Inferior parietal cortex (tissue), 1 donor: ENCODE results near the gene PPFIA1.

ENCODE experiments used
- DNase-seq: peaks from one replicate; pipeline ENCODE4 v3.0.0-alpha.2; 2016; ENCODE audit errors: extremely low spot score

PPFIA1 gene

DNA sequence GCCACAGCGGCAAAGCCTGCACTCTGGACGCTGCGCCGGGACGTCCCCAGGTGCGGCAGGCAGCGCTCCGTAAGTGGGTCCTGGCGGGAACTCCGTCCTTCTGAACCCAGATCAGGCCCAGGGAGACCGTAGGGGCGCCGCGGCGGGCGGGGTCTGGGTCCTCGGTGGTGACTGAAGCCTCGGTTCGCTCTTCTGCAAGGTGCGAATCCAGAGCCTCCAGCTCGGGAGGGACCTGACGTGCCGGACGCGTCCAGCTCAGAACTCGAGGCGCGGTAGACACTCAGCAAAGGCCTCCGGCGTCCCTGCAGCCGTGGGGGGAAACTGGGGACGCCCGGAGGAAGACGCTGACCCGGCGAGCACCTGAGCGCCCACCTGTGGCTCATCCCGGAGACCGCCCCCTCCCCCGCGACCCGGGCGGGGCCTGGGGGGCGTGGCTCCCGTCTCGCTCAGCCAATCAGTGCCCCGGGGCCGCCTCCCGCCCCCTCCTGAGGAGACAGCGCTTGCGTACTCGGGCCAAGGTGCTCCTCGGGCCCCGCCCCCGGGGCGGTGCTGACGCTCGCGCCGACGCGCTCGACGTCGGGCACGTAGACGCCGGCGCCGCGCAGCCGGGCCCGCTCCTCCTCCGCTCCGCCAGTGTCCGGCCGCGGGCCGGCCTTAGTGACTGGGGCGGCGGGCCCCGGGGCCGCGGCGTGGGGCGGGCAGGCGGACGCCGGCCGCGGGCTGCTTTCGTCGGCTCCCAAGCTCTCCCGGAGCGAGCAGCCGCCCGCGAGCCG, at the start of gene PPFIA1:
Gene PPFIA1, plus strand, starts transcription at position 587 of the 773 bp plus-strand sequence. CDS start 1,483 bp downstream, outside the sequence.
- peak; percentile 93 for DNase-seq

DNA sequence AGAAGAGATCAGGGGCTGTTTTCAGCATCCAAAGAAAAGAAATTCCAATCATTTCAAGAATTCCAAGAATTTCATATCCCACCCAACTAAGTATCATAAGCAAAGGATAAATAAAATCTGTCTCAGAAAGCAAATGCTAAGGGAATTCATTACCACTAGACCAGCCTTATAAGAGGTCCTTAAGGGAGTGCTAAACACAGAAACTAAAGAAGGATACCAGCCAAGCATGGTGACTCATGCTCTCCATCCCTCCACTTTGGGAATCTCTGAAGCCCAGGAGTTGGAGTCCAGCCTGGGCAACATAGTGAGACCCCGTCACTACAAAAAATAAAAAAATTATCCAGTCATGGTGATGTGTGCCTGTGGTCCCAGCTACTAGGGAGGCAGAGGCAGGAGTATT, 49.6 kb upstream of the PPFIA1 start:
- DNase-seq, result no peak

DNA sequence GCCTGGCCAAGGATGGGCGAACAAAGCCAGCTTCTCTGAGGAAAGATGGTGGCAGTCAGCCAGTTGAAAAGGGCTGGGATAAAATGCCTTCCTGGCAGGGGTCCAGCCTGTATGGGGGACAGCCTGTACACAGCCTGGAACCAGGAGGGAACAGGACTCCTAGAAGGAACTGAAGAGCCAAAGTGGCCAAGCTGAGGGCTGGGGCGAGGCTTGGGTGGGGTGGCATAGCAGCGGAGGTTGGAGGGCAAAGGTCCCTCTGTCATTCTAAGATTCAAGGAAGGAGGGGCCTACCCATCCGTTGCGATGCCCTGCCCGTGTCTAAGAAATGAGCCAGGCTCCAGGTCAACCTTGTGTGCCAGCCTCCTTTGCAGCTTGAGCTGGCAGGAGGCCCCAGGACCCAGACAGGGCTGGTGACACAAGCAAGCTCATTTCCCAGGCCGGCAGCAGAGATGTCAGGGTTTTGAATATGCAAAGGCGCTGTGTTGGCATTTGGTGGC, 44.8 kb upstream of the PPFIA1 start:
- no peak for DNase-seq

- no peak for DNase-seq
These were observed 44.3 kb upstream of the PPFIA1 start for GRCh38 chr11:70226183-70226582.

GRCh38 chr11:70226967-70227366, 43.5 kb upstream of the PPFIA1 start:
- DNase-seq, result no peak

DNA sequence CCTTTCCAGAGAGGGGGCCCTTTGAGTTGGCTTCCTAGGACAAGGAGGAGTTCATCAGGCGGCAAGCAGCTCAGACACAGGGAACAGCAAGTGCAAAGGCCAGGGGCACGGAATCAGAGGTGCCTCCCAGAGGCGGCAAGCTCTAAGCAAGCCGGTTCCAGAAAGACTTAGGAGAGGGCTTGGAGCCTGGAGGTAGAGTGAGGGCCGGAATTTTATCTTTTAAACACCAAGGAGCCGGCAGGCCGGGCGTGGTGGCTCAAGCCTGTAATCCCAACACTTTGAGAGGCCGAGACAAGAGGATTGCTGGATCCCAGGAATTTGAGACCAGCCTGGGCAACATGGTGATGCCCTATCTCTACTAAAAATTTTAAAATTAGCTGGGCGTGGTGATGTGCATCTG, 40.8 kb upstream of the PPFIA1 start:
- no peak for DNase-seq

DNA sequence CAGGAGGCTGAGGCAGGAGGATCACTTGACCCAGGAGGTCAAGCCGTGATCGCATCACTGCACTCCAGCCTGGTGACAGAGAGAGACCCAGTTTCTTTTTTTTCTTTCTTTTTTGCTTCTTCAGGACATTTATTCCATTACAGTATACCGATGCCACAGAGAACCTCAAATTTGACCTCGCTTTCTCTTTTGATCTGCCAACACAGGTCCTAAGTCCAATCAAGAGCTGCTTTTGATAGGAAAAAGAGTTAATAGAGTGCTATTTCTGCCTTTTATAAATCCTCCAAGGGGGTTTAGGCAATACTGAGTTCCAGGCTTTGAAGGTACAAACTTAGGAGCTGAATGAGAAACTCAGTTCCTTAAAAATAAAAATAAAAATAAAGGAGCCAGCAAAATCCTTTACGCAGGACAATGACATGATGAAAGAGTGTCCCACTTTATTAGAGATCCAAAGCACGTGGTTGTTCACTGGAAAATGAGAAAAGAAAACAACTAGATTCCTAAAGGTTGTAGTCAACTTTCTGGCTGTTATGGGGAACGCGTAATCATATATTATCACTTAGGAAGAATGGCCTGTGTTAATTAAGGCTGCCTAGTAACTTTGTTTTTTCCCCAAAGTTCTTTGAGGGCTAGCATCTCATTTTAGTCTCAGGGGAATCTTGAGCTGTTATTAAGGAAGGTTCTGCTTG, 40.2 kb upstream of the PPFIA1 start:
- DNase-seq, result no peak

DNA sequence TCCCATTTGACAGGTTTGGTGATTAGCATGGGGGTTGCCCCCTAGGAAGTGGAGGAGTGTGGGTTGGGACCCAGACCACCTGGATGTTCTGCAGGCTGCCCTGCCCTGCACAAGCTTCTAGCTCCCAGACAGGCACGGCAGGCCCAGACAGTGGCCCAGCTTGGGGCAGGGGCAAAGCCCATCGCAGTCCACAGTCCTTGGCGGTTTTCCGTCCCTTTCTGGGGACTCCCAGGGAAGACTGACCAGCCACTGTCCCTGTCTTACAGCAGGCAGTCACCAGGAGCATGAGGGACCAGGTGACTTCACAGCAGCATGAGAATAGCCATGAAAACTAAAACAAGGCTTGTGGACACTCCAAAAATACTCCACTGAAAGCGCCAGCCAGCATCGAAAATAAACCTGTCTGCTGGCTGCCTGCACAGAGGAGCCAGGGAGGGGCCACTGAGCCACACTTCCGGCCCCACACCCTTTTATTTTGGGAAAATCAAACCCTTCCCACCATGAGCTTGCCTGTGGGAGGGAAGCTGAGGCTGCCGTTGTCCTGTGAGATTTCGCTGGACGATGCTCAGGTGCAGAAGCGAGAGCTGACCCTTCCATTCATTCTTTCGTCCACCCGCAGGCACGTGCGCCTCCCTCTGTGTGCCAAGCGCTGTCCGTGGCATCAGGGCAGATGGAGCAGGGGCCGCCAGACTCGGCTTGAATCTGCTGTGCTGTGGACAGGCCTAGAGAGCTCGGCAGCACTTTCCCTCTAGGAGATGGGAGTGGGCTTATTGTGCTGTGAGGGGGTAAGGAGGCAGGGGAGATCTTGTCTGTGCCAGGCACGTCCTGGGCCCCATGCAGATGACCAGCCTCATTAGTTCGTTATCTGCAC, 39.4 kb upstream of the PPFIA1 start:
- no peak for DNase-seq

DNA sequence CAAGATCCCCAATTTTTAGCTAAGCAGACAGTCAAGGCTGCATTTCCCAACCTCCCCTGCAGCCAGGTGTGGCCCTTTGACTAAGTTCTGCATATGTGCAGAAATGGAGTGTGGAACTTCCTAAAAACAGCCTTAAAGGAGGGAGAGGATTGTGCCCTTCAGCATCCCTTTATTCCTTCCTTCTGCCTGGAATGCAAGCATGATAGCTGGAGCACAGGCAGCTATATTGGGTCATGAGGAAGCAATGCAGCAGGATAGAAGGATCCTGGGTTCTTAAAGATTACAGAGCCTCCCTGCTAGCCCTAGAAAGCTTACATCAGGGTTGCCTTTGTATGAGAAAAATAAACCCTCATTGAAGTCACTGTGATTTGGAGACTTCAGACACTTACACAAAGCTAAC, 37.5 kb upstream of the PPFIA1 start:
- DNase-seq, result no peak

DNA sequence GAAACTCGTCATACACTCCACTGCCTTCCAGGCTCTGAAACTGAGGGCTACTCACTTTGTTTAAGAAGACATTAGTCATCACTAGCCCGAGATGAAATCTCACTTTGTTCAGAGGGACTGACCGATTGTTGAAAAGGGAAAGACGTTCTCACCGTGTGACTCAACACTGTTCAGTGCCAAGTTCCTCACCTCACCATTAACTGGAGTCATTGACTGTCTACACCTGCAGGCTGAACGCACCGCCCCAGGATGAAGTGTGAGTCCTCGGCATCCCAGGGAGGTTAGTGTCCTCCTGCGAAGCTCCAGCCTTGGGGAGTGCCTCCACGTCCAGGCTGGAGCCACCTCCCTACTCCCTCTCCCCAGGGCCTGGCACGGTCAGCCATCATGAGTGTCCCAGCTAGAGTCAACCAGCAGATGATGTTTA, 37.0 kb upstream of the PPFIA1 start:
- no peak for DNase-seq

DNA sequence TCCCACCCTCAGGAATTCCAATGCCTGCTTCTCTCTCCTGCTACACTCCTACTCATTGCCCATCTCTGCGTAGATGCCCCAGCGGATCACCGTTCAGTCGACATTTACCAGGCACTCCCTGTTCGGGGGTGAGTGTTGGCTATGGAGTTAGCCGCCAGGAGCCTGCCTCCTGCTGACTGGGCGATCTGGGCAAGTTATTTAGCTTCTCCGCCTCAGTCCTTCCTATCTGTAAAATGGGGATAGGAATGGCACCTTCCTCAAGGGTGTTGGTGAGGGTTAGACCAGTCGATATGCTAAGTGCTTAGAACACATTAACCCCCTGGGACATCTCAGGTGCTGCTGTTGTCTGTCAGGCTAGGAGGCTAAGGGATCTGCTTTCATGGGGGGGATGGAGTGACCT, 36.5 kb upstream of the PPFIA1 start:
- DNase-seq, result no peak

- DNase-seq, result no peak
These were observed 30.2 kb upstream of the PPFIA1 start for GRCh38 chr11:70240337-70240736.

GRCh38 chr11:70241709-70242108, 28.8 kb upstream of the PPFIA1 start:
- DNase-seq, result no peak

DNA sequence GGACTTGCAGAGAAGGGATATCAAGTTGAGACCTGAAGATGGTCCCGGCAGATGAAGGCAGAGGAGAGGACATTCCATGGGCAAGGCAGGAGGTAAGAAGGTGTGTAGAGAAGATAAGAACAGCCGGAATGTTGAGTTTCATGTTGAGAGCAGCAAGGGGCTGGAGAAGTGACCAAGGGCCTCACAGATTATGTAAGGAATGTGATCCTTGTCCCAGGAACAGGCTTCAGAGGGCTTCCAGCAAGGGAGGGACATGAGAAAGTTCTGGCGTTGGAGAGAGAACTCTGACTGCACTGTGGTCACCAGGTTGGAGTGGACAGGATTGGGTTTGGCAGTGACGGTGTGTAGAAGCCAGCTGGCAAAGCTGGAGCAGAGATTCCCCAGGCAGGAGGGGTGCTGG, 27.6 kb upstream of the PPFIA1 start:
- DNase-seq, result no peak

DNA sequence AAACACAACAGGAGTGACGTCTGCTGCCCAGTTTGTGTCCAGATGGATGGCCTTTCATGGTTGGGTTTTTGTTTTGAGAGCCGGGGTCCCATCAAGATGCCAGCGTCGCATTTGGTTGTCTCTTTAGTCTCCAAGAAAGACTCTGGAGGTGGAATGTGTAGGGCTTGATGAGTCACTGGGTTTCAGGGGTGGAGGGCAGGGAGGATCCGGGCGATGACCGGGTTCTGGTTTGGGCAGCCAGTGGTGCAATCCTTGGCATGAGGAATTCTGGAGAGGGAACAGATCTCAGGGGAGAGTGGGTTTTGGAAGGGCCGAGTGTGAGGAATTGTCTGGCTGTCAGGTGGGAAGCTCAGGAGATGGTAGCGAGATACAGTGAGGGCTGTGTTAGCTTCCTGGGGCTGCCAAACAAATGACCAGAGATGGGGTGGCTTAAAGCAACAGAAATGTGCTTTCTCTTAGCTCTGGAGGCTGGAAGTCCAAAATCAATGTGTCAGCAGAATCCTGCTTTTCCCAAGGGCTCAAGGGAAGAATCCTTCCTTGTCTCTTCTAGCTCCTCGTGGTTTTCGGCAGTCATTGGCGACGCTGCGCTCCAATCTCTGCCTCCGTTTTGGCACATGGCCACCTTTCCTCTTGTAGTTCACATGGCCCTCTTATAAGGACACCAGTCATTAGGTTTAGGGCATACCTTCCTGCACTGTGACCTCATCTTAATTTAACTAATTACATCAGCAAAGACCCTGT, 26.4 kb upstream of the PPFIA1 start:
- DNase-seq, result no peak

DNA sequence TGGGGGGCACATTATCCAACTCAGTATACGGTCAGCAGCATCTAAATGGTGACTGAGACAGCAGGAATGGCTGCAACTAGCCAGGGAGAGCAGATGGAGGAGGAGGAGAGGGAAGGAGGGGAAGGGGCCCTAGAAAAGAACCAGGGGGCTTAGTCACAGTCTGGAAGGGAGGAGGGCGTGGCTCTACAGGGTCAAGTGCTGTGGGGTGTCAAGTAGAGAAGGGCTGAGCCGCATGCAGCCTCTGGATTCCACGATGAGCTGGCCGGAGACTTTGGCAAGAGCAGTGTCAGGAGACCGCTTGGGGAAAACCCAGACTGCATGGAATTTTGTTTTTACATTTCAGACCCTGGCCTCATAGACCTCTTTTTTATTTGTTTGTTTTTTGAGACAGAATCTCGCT, 25.8 kb upstream of the PPFIA1 start:
- no peak for DNase-seq

GRCh38 chr11:70246196-70246595, 24.3 kb upstream of the PPFIA1 start:
- no peak for DNase-seq

DNA sequence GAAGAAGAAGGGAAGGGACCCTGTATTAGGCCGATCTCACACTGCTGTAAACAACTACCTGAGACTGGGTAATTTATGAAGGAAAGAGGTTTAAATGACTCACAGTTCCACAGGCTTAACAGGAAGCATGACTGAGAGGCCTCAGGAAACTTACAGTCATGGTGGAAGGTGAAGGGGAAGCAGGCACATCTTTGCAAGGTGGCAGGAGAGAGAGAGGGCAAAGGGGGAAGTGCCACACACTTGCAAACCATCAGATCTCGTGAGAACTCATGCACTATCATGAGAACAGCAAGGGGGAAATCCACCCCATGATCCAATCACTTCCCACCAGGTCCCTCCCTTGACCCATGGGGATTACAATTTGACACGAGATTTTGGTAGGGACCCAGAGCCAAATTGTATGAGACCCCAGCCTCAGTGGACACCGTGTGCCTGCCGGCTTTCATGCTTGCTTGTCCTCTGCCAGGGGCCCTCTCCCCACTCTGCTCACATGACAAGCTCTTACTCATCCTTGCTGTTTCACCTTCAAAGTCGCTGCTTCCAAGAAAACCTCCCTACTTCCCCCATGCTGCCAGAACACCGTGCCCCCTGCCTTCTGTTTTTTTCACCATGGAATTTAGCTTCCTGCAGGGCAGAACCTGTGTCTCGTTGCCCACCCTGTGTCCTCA, 23.3 kb upstream of the PPFIA1 start:
- no peak for DNase-seq

DNA sequence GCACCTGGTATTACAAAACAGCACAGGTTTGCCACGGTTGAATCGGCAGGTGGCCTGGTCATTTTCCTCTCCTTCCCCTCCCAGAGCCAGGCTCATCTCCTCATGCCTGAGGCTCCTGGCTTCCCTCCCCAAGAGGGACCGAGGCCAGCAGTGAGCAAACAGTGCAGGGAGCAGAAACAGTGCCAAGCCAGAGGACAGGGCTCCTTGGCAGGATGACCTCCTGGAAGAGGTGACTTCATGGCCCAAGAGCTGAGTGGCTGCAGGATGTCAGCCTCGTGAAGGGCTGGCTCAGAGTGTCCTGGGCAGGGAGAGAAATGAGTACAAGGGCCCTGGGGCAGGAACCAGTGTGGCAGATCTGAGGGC, 22.8 kb upstream of the PPFIA1 start:
- DNase-seq, result no peak

DNA sequence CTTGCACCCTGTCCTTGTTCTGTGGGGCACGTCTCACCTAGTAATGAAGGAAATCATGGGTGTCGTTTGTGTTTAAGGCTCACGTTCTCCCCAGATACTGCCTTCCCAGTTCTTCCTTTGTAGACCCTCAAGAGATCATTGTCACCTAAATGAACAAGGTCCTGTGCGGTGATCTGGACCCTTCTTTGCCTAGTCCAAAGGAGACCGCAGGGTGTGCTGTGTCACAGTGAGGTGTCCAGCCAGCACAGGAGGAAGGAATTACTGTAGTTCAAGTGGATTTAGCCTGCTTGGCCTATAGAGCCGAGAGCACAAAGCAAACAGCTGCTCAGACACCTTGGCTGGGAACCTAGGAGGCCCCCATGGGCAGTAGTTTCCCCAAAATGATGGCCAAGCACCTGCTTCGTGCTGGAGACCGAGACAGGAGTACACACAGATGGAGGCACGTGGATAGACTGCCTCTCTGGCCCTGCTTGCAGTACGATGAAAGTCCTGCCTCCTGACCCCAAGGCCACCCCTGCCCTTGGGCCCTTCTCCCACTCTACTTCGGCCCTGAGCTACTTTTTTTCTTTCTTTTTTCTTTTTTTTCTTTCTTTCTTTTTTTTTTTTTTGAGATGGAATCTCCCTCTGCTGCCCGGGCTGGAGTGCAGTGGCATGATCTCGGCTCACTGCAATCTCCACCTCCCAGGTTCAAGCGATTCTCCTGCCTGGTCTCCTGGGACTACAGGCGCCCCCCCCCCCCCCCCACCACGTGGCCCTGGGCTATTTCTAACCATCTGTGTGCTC, 19.4 kb upstream of the PPFIA1 start:
- DNase-seq, result no peak
